HG03196 (cell line): Measurements from ENCODE around the gene PRG2.
A peak's percentile ranks its signal among the peaks of the same experiment; 100 is the strongest.
"Not testable (repeated sequence)": the region's sequence is repeated elsewhere in the genome, so short reads cannot be mapped to it uniquely, and the experiment has no call there.

Experiments
- ATAC-seq: cut with Tn5 transposase; IDR thresholded peaks from one replicate; pipeline ENCODE4 v1.9.1; 2021; ENCODE audit not compliant: unreplicated experiment

The PRG2 gene

DNA sequence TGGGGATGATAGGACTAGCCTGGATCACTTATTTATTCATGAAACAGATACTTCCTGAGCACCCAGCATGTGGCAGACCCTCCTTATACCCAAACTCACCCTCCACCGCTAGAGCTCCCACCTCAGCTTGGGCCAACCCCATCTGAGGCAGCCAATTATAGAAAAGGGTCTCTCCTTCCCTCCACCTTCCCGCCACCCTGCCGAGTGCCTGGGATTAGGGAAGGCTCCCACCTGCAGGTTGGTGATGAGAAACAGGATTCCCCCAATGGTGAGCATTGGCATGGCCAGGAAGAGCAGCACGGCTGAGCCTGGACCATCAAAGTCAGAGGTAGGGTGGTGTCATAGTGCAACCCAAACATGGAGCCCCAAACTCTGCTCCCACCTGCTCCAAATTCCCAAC is 30.6 kb upstream of the PRG2 start:
- no peak for ATAC-seq

DNA sequence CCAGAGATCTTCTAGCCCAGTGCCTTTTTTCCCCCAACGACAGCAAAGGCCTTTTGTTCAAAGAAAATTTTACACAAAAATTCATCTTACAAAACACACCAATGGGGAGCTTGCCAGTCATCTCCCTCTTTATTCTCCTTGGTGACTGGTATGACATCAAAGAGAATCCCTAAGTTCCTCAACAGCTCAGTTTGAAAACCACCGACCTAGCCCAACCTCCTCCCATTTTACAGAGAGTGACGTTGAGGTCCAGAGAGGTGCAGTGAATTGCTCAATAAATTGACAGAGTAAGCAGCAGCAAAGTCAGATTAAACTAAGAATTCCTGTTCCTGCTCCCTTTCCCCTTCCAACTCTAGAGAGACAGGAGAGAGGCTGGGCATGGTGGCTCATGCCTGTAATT is 28.7 kb upstream of the PRG2 start:
- ATAC-seq: no peak

DNA sequence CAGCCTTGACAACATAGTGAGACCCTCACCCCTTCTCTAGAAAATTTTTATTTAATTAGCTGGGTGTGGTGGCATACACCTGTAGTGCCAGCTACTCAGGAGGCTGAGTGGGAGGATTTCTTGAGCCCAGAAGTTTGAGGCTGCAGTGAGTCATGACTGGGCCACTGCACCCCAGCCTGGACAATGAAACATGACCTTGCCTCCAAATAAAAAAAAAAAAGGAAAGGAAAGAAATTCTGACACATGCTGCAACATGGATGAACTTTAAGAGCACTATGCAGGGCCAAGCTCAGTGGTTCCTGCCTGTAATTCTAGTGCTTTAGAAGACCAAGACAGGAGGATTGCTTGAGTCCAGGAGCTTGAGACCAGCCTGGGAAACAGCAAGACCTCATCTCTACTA is 27.7 kb upstream of the PRG2 start:
- no peak for ATAC-seq

DNA sequence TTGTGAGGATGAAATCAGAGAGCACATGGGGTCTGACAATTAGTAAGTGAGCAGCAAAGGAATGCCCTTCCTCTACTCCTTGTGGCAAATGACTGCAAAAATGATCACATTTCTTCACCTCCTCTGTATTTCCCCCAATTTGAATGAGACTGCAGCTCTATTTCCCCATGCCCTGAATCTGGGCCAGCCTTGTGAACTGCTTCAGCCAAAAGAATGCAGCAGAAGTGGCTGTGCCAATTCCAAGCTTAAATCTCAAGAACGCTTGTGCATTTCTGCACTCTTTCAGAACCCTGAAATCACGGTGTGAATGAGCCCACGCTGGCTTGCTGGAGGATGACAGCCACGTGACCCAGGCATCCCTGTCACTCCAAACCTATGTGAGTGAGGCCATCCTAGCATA is 26.6 kb upstream of the PRG2 start:
- no peak for ATAC-seq

DNA sequence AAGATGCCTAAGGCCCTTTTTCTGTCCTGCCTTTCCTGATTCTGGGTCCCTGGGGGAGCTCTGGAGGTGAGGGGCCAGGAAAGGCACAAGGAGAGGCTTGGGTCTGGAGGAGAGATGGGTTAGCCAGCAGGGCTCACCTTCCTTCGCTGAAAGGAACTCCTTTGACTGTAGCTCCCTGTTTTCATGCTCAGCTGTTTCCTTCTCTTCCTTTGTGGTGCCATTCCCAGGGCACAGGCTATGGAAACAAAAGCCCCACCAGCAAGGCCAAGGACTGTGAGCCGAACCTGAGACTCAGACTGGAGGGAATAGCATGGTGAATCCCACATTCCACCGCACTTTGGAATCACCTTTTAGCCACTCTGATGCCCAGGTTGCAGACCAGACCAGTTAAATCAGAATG is 26.0 kb upstream of the PRG2 start:
- no peak for ATAC-seq

DNA sequence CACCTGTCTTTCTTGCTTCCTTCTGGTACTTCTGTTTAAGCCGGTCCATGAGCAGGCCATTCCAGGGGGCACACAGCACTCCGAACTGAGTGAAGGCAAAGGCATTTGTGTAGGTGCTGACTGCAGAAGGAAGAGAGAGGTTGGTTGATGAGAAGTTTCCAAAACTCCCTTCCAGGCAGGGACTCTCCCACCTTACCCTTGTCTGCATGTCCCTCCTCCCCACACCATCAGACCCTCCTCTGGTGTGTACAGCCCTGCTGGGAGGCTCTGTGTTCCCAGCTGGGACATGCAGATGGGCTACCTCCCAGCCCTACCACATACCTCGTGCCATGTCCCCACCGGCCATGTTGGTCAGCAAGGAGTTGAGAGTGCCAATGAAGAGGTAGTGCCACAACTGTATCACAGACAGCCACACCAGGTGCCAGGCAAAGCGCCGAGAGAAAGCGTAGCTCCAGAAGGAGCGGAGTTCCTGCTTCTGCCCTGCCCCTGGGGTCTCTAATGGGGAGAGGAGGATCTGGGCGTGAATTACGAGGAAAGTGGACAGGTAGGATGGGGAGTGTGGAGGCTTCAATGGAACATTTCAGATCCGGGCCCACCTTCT is 24.3 kb upstream of the PRG2 start:
- no peak for ATAC-seq

DNA sequence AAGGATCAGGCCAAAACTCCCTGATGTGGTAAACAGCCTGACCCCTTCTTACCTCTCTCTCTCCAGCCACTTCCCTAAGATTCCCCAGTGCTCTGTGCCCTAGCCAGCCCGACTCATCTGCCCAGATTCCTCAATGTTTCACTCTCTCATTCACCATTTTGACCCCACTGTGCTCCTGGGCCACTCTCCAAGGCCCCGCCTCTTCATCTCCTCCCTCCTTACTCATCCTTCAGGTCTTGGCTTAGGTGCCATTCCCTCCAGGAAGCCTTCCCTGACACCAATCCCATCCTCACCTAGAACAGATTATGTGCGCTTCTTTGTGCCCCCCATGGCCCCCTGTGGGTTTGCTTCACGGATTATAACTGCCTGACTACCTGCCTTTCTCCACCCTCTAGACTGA is 23.2 kb upstream of the PRG2 start:
- ATAC-seq: no peak

DNA sequence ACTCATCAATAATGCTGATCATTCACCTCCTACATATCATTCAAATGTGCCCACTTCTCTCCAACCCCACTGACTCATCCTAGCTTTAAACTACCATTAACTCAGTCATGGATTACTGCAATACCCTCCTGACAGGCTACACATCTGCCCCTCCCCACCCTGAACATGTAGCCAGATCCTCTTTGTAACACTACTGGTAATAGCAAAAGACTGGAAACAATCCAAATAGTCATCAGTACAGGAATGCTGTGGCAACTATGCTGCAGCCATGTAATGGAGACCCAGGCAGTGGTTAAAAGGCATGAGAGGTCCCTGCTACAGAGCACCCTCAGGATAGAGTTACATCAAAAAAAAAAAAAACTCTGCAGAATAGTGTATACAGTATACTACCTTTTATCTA is 19.8 kb upstream of the PRG2 start:
- no peak for ATAC-seq

DNA sequence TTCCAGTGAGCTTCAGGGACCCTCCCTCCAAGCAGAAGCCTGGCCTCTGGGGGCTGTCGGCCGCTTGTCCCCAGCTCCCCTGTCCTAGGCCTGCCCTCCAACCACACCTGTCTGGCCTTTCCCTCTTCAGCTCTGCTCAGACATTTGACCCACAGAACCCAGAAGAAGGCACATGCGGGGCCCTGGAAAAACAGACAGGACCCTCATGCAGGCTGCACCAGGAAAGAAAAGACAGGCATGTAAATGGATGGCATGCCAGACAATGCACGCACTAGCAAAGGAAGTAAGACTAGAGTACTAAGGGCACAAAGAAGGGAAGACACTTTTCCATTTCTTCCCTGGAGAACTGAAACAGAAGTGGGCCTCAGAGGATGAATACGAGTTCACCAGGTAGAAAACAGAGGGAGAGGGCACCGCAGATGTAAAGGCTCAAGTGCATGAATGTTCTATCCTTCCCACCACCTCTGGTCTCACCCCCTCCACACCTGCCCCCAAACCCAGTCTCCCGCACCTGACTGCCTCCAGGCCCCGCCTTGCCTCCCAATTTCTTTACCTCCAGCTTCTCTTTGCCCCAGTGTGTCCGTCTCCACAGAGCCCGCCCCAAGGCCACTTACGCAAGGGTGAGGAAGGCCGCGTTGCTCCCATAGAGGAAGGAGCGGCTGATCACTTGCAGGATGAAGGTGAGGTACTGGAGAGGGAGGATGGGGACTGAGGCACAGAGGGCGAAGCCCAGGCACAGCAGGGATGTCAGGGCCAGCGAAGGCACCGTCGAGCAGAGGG is 19.1 kb upstream of the PRG2 start:
- ATAC-seq: no peak

DNA sequence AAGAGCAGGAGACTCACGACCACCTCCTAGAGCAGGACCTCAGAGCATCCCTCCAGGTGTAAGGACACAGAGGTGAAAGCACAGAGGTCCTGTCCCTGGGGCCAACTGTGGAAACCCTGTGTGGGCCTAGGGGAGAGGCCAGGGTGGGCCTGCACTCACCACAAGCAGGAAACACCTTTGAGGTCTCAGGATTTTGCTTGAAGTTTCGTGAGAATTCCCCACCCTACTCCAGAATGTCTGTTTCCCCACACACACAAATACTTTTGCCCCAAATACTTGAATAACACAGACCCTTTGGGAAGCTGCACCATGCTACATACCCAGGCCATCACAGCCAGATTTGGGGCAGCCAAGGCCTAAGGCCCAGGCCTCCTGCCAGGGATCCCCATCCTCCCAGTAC is 18.3 kb upstream of the PRG2 start:
- ATAC-seq: no peak

DNA sequence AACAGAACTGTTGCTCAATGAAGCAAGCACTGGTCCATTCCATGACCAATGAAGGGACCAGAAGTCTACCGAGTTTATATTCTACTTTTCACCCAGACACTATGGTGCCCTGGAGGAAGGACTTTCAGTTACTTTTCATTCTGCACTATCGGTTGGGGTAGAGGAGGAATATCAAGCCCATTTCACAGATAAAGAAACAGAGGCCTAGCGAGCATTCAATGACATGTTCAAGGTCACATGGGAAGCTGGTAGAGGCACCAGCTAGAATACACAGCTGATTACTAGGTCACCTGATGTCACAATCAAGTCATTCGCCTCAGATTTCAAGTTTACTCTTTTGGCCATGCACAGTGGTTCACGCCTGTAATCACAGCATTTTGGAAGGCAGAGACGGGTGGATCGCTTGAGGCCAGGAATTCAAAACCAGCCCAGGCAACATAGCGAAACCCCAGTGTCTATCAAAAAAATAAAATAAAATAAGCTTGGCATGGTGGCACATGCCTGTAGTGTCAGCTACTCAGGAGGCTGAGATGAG is 17.6 kb upstream of the PRG2 start:
- no peak for ATAC-seq

DNA sequence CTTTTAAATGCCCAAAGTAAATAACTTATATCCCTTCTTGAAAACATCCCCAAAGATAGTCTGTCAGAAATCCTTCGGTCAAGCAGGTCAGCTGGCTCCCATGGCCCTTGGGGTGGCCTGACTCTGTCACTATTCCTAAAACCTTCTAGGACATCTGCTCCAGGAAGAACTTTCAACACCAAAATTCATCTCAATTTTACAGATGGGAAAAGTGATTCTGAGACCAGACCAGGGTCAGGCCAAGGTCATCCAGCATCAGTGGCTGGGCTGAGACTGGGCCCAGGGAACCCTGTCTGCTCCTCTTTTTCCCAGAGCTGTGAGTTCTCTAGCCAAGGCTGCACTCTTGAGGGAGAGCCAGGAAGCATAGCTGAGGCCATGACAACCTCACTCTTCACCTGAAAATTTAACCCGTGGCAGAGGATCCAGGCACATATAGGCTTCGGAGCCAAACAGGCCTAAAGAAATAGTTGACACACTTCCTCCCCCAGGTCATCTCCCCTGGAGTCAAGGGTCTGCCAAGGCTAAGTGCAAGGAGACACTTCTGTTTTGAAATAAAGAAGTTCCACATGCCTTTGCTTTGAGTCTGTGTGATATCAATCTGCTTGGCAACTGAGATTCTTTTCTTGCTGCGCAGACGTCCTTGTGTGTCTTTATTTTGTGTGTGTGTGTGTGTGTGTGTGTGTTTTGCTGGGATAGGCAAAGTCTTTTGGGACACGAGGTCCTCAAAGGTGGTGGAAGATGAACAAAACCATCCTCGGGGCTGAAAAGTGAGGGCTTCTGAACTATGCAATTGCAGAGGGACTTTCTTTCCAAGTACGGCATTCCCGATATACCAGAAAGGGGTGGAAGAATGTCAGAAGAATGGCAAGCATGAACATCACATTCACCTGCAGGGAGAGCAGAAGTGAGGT is 16.8 kb upstream of the PRG2 start:
- ATAC-seq: no peak

DNA sequence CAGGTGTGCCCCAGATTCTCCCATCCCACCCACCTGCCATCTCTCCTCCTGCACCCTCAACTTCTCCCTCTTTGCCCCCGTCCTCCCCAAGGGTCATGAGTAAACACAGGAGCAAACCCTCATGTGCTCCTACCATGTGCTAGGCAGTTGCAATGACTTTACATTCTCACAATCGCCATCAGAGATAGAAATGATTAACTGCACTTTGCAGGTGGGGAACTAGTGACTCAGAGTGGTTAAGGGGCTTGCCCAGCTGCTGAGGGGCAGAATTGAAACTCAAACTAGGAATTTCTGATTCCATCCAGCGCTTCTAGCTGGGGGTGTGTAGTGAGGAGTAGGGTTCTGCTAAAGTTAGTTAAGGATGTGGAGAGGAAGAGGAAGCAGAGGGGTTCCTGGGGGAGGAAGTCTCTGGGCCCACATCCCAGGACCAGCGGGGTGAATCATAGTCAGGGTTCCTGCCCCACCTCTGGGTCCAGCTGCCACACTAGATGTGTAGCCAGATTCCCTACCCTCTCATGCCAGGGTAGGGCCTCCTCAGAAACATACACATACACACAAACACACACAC is 16.0 kb upstream of the PRG2 start:
- ATAC-seq: peak; percentile 70

DNA sequence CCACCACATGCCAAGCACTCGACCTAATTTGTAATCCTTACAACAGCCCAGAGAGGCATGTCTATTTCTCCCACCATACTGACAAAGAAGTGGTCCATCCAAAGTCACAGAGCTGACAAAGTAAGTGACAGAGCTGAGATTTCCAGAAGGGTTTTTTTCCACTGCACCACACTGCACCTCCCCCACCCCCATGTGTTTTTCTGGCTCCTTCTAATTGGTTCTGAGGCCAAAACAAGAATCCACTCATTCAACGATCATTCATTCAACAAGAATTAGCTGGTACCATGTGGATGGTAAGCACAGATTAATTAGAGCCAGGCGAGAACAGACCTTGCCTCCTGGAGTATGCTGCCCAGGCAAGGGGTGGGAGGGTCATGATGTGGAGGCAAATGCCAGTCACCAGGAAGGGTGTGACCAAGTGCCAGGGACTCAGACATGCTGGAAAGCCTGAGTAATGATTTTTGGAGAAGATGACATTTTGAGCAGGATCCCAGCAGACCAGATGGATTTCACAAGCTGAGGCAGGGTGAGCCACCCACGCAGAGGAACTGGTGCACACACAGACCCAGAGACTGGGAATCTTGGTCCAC is 14.9 kb upstream of the PRG2 start:
- no peak for ATAC-seq

DNA sequence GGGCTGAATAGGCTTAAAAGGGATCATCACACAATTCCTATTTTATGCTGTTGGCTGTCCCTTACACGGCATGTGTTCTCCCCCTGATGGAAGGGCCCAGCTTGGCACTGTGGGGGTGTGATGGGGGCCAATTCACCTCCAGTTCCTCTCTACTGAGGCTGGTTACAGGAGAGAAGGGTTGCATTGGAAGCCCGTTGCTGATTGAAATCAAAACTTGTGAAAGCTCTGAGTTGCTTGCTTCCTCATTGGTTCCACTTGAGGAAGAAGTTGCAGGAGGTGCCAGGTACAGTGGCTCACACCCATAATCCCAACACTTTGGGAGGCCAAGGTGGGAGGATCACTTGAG is 13.3 kb upstream of the PRG2 start:
- no peak for ATAC-seq

DNA sequence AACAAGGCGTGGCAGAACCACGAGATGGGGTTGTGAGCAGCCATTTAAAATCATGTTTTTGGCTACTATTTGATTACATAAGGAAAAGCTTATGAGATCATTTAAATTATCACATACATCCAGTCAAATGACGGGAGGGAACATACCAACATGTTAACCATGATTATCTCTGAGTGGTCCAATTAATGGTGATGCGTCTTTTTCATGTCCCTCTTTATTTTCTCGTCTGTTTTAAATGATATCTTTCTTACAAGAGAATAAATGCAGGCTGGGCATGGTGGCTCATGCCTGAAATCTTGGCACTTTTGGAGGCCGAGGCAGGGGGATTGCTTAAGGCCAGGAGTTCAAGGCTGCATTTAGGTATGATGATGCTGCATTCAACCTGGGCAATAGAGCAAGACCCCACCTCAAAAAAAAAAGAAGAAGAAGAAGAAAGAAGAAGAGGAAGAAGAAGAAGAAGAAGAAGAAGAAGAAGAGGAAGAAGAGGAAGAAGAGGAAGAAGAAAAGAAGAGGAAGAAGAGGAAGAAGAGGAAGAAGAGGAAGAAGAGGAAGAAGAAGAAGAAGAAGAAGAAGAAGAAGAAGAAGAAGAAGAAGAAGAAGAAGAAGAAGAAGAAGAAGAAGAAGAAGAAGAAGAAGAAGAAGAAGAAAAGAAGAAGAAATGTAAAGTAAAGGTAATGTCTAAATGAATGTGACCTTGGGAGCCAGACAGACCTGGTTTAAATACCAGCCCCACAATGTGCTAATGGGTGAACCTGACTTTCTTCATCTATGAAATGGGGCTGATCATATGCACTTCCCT is 12.8 kb upstream of the PRG2 start:
- not testable (repeated sequence) for ATAC-seq

DNA sequence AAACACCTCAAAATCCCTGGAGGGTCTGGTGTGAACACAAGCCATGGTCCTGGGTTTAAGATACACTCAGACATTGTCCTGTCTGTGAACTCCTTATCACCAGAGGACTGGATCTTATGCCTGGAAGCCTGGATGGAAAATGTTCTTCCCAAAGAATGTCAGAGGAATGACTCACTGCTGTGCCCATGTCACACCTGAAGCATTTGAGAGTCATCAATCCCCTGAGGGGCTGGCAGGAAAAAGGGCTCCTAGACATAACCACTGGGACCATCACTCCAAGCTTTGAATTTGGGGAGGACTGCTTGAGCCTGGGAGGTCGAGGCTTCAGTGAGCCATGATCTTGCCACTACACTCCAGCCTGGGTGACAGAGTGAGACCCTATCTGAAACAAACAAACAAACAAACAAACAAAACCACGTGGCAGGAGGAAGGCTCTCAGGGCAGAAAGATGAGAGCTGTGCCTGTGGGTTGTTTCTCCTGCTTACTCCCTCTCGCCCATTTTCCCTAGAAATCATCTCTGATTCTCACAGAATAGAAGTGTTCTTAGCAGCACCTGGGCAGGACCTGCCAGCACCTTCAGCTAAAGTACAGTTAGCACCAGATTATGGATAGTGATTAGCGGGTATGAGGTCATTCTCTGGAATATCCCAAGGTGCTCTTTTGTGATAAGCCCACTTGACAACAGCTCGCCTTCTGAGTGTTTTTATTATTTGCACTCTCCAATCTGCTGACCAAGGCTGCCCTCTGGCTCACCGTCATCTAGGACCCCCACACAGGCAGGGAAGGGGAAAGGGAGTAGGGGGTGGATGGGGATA is 11.9 kb upstream of the PRG2 start:
- no peak for ATAC-seq

DNA sequence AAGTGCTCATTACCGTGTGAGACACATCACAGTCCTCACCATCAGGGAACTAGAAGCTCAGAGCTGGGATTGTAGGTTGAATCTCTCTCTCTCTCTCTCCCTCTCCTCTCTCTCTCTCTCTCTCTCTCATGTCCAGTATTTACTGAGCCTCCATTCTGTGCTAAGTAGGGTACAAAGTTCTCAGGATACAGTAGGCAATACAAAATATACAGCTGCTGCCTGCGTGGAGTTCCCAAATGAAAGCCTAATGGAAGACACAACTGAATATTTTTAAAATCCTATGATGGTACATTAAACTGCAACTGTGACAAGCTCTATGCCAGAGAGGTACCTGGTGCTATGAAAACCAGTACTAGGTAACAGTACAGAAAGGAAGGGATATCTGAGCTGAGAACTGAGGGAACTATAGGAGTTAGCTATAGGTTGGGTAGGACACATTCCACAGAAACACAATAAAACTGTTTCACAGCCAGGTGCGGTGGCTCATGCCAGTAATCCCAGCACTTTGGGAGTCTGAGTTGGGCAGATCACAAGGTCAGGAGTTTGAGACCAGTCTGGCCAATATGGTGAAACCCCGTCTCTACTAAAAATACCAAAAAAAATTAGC is 9.6 kb upstream of the PRG2 start:
- ATAC-seq: no peak

DNA sequence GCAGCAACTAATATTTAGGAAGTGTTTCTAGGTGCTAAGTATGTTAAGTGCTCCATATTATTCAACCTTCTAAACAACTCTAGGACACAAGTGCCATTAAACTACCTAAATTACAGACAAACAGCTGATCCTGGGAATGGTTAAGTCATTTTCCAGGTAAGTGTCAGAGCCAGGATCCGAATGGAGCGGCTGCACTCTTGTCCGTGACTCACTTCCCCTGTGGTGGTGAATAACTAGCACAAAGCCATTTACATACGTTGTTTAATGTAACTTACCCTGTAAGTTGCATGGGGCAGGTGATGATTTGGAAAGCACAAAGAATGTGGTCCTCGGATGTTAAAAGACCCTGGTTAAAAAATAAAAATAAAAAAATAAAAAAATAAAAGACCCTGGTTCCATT is 8.8 kb upstream of the PRG2 start:
- no peak for ATAC-seq
